Fibroblast of lung (primary cell): Measurements from ENCODE around the gene USP20. TPM values are rescaled to one million over a fixed set of nuclear protein-coding genes. Genes with fewer than 3 reads are reported as not detected.

Experiments
- DNase-seq, 2 donors: peaks; one replicate each; pipeline versions ENCODE4 v3.0.0 to v3.0.0-alpha.2; 2010; ENCODE audit warnings: low read depth in 2 of 2
- H2AFZ ChIP-seq: 2 replicates; pipeline ENCODE4 v1.5.1; 2012; ENCODE audit warnings: low read length, control low read depth, inconsistent platforms
- H3K27ac ChIP-seq: 2 replicates; pipeline ENCODE4 v1.5.1; 2011; ENCODE audit warnings: low read length, control low read depth; ENCODE audit not compliant: insufficient read depth
- H3K27me3 ChIP-seq: 2 replicates; pipeline ENCODE4 v1.5.1; 2011; ENCODE audit warnings: mild to moderate bottlenecking, low read length; ENCODE audit not compliant: control insufficient read depth, insufficient read depth
- H3K36me3 ChIP-seq: 2 replicates; pipeline ENCODE4 v1.5.1; 2011; ENCODE audit warnings: low read length; ENCODE audit not compliant: control insufficient read depth, insufficient read depth
- H3K4me1 ChIP-seq: 2 replicates; pipeline ENCODE4 v1.5.1; 2011; ENCODE audit warnings: low read length; ENCODE audit not compliant: control insufficient read depth, insufficient read depth; ENCODE audit errors: extremely low read depth
- H3K4me2 ChIP-seq: 2 replicates; pipeline ENCODE4 v1.5.1; 2011; ENCODE audit warnings: low read length, control low read depth; ENCODE audit not compliant: insufficient read depth; ENCODE audit errors: extremely low read depth
- H3K4me3 ChIP-seq, 4 experiments: fragments of 200-600 bp in 1 of 4; sonication (generic) in 1 of 4; replicated peaks in 1 of 4; 2 replicates each; pipeline ENCODE4 v1.5.1; 2011 to 2016; ENCODE audit warnings: low read length in 4 of 4, low read depth in 3 of 4, mild to moderate bottlenecking in 3 of 4, control low read depth in 2 of 4, inconsistent platforms in 1 of 4, mixed read lengths in 1 of 4; ENCODE audit not compliant: insufficient read depth in 1 of 4; ENCODE audit errors: control extremely low read depth in 1 of 4
- H3K79me2 ChIP-seq: 2 replicates; pipeline ENCODE4 v1.5.1; 2012; ENCODE audit warnings: mild to moderate bottlenecking, low read length, inconsistent platforms; ENCODE audit not compliant: control insufficient read depth, insufficient read depth
- H3K9ac ChIP-seq: 2 replicates; pipeline ENCODE4 v1.5.1; 2011; ENCODE audit warnings: mild to moderate bottlenecking, low read length, control low read depth; ENCODE audit not compliant: insufficient read depth
- H3K9me3 ChIP-seq: 2 replicates; pipeline ENCODE4 v1.5.1; 2012; ENCODE audit warnings: low read depth, low read length; ENCODE audit not compliant: control insufficient read depth, insufficient read depth
- H4K20me1 ChIP-seq: 2 replicates; pipeline ENCODE4 v1.5.1; 2011; ENCODE audit warnings: low read length; ENCODE audit not compliant: control insufficient read depth, insufficient read depth; ENCODE audit errors: extremely low read depth
- EZH2 ChIP-seq: IDR thresholded peaks from 2 replicates; pipeline ENCODE4 v1.5.1; 2012; ENCODE audit warnings: low read length, control low read depth, mild to moderate bottlenecking; ENCODE audit errors: missing control alignments
- polyA plus RNA-seq, 2 donors: library from polyadenylated mRNA; depleted of rRNA in 1 of 2; stranded (reverse) in 1 of 2; unstranded in 1 of 2; fragments of >200 nt; gene quantifications; 2 replicates each; pipeline ENCODE4 v1.2.1, GENCODE V29; 2011 to 2012; ENCODE audit warnings: missing spikeins in 1 of 2
- total RNA-seq: library from RNA; depleted of rRNA; stranded (reverse); fragments of >200 nt; gene quantifications from 2 replicates; pipeline ENCODE4 v1.2.1, GENCODE V29; 2014
- TF ChIP-seq, protein P1 (sequence below), 2 donors: IDR thresholded peaks in 1 of 2; conservative IDR thresholded peaks in 1 of 2; 1 replicate in 1 of 2; 2 replicates in 1 of 2; pipeline ENCODE4 v1.5.1; 2011 to 2012; ENCODE audit warnings: low read length in 2 of 2, control low read depth in 1 of 2, inconsistent platforms in 1 of 2, low read depth in 1 of 2, mild to moderate bottlenecking in 1 of 2

USP20 gene
- total and polyA plus RNA-seq, 2 donors (not counting 1 experiment from before 2014, with no cell fraction given), result 6.7 to 12.9 TPM

DNA sequence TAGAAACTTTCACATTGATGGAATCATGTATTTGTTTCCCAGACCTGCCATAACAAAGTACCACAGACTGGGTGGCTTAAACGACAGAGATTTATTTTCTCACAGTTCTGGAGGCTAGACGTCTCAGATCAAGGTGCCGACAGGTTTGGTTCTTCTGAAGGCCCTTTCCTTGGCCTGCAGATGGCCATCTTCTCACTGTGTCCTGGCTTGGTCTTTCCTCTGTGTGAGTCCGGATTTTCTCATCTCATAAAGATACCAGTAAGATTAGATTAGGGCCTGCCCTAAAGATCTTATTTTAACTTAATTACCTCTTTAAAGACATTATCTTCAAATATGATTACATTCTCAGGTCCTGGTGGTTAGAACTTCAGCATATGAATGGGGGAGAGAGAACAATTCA lies 5.8 kb downstream of the USP20 start:
- no peaks in the 10 kb centered on the region for H3K27me3 ChIP-seq

DNA sequence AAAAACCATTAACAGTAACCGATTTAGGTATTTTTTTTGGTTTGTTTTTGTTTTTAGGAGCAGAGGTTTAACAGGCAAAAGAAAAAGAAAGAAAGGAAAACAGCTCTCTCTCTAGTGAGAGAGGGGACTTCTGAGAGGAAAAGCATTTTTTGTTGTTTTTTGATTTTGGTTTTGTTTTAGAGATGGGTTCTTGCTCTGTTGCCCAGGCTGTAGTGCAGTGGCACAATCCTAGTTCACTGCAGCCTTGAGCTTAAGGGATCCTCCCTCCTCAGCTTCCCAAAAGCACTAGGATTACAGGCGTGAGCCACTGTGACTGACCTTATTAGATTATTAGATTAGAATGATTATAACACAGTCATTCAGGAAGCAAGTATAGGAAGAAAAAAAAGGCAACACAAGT lies 10.1 kb downstream of the USP20 start:
- Histone ChIP-seq H4K20me1 (no peaks in the 10 kb centered on the region), H3K9me3 (no peaks in the 10 kb centered on the region), H3K4me2 (no peak overlapping the region), H3K4me1 (no peaks in the 10 kb centered on the region), H3K9ac (no peak overlapping the region), H3K4me3 (no peak overlapping the region), H3K27ac (no peak overlapping the region), H2AFZ (no peak overlapping the region), H3K79me2 (no peaks in the 10 kb centered on the region), H3K36me3 (no peaks in the 10 kb centered on the region), H3K27me3 (no peaks in the 10 kb centered on the region)
- TF ChIP-seq EZH2, result no peak
- TF ChIP-seq, protein P1, sequence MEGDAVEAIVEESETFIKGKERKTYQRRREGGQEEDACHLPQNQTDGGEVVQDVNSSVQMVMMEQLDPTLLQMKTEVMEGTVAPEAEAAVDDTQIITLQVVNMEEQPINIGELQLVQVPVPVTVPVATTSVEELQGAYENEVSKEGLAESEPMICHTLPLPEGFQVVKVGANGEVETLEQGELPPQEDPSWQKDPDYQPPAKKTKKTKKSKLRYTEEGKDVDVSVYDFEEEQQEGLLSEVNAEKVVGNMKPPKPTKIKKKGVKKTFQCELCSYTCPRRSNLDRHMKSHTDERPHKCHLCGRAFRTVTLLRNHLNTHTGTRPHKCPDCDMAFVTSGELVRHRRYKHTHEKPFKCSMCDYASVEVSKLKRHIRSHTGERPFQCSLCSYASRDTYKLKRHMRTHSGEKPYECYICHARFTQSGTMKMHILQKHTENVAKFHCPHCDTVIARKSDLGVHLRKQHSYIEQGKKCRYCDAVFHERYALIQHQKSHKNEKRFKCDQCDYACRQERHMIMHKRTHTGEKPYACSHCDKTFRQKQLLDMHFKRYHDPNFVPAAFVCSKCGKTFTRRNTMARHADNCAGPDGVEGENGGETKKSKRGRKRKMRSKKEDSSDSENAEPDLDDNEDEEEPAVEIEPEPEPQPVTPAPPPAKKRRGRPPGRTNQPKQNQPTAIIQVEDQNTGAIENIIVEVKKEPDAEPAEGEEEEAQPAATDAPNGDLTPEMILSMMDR (conservative IDR thresholded peaks at IDR 0.05 in 1 of 2, IDR thresholded peaks at IDR 0.05 in 1 of 2; ENCODE audit: low read depth in 1 of 2, low read length in 2 of 2), result no peak
- no peak for DNase-seq

More for the DNA sequence above, 5.8 kb downstream of the USP20 start:
- no peaks in the 10 kb centered on the region for H4K20me1 ChIP-seq
- H2AFZ ChIP-seq, result no peak overlapping the region
- peaks cover 11% of the 10 kb centered on the region for H3K4me1 ChIP-seq
- H3K36me3 ChIP-seq, result no peaks in the 10 kb centered on the region
- DNase-seq, result no peak
- no peak for TF ChIP-seq EZH2
- TF ChIP-seq, protein P1 (conservative IDR thresholded peaks at IDR 0.05 in 1 of 2, IDR thresholded peaks at IDR 0.05 in 1 of 2; ENCODE audit: low read depth in 1 of 2, low read length in 2 of 2), result no peak
- no peak overlapping the region for H3K9ac ChIP-seq
- no peak overlapping the region for H3K4me3 ChIP-seq
- H3K4me2 ChIP-seq, result no peak overlapping the region
- no peak overlapping the region for H3K27ac ChIP-seq
- H3K9me3 ChIP-seq, result no peaks in the 10 kb centered on the region
- peaks cover 2% of the 10 kb centered on the region for H3K79me2 ChIP-seq

DNA sequence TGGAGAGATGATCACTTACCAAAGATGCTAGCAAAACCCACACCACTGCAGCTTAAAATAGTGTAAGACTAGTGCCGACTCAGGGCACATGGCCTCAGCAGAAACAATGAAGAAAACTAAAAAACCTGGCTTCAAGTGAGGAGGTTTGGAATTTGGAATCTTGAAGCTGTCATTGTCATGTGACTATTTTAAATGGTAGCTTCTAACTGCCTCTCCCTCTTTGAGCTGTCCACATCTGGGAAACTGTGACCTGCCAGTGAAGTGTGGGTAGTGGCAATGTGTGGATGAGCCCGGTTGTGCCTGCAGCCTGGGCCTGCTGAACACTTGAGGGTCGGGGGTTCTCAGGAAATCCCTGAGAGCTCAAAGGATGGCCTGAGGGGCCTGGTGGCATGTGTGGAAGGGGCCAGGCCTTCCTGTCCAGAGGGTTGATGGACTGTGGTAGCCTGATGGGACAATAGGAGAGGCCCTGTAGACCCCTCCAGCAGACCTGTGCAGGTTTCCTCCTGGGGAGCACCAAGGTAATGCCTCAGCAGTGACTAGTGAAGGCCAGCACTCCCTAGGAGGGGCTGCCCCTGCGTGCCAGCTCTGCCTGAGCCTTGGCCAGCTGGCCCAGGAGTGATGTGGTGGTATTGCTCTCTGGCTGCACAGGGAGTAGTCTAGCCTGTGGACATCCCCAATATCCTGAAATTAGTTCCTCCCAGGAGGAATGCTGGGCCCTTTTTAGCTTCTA lies 13.6 kb downstream of the USP20 start:
- Histone ChIP-seq H3K4me3 (no peak overlapping the region), H2AFZ (no peak overlapping the region), H3K4me2 (no peak overlapping the region), H3K79me2 (no peaks in the 10 kb centered on the region), H3K27me3 (no peaks in the 10 kb centered on the region), H3K4me1 (no peaks in the 10 kb centered on the region), H3K27ac (no peak overlapping the region), H3K9ac (no peak overlapping the region), H3K9me3 (no peaks in the 10 kb centered on the region), H4K20me1 (no peaks in the 10 kb centered on the region), H3K36me3 (peaks cover 1% of the 10 kb centered on the region)
- no peak for DNase-seq
- no peak for TF ChIP-seq EZH2
- TF ChIP-seq, protein P1 (conservative IDR thresholded peaks at IDR 0.05 in 1 of 2, IDR thresholded peaks at IDR 0.05 in 1 of 2; ENCODE audit: low read depth in 1 of 2, low read length in 2 of 2), result no peak
